Ishikawa (cell line): ENCODE measurements around the gene B4GALT1.
A peak's percentile ranks its signal among the peaks of the same experiment; 100 is the strongest.

ENCODE experiments used
- CEBPB ChIP-seq: IDR thresholded peaks from 2 replicates; pipeline ENCODE4 v1.6.1; 2012
- CREB1 ChIP-seq: IDR thresholded peaks from 2 replicates; pipeline ENCODE4 v1.6.1; 2012; ENCODE audit warnings: low read depth
- EGR1 ChIP-seq: IDR thresholded peaks from 2 replicates; pipeline ENCODE4 v1.6.1; 2012
- EP300 ChIP-seq: IDR thresholded peaks from 2 replicates; pipeline ENCODE4 v1.6.1; 2012; ENCODE audit warnings: borderline replicate concordance
- FOXM1 ChIP-seq: IDR thresholded peaks from 2 replicates; pipeline ENCODE4 v1.6.1; 2012; ENCODE audit warnings: low read depth, borderline replicate concordance
- NFIC ChIP-seq: IDR thresholded peaks from 2 replicates; pipeline ENCODE4 v1.6.1; 2012
- RAD21 ChIP-seq: IDR thresholded peaks from 2 replicates; pipeline ENCODE4 v1.6.1; 2012; ENCODE audit warnings: low read depth
- TAF1 ChIP-seq: IDR thresholded peaks from 2 replicates; pipeline ENCODE4 v1.6.1; 2012; ENCODE audit warnings: low read depth, mild to moderate bottlenecking
- TCF12 ChIP-seq: IDR thresholded peaks from 2 replicates; pipeline ENCODE4 v1.6.1; 2012; ENCODE audit warnings: low read depth
- TEAD4 ChIP-seq: IDR thresholded peaks from 2 replicates; pipeline ENCODE4 v1.6.1; 2012
- YY1 ChIP-seq: IDR thresholded peaks from 2 replicates; pipeline ENCODE4 v1.6.1; 2012; ENCODE audit warnings: low read depth
- ZBTB7A ChIP-seq: IDR thresholded peaks from 2 replicates; pipeline ENCODE4 v1.6.1; 2012; ENCODE audit warnings: low read depth
- TF ChIP-seq, protein P1 (sequence below): IDR thresholded peaks from 2 replicates; pipeline ENCODE4 v1.6.1; 2012; ENCODE audit warnings: low read depth, mild to moderate bottlenecking
- TF ChIP-seq, protein P2 (sequence below): IDR thresholded peaks from 2 replicates; pipeline ENCODE4 v1.6.1; 2012
- TF ChIP-seq, protein P3 (sequence below): IDR thresholded peaks from 2 replicates; pipeline ENCODE4 v1.6.1; 2012

The B4GALT1 gene

DNA sequence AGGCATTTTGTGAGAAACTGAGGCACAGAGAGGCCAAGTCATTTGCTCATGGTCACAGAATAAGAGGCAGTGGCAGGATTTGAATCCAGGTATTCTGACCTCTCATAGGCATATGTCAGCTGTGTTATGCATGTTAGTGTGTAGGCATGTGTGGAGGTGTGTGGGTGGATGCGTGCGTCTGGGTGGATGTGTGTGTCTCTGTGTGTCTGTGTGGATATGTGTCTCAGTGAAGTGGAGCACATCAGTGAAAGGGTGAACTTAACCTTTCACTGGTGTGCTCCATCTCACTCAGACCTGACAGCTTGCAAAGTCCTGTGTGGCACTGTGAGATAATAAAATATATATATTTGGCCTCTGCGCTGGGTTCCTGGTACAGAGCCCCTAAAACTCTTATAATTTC is 58.7 kb downstream of the B4GALT1 start:
- no peak for TF ChIP-seq EGR1
- TF ChIP-seq, protein P1, sequence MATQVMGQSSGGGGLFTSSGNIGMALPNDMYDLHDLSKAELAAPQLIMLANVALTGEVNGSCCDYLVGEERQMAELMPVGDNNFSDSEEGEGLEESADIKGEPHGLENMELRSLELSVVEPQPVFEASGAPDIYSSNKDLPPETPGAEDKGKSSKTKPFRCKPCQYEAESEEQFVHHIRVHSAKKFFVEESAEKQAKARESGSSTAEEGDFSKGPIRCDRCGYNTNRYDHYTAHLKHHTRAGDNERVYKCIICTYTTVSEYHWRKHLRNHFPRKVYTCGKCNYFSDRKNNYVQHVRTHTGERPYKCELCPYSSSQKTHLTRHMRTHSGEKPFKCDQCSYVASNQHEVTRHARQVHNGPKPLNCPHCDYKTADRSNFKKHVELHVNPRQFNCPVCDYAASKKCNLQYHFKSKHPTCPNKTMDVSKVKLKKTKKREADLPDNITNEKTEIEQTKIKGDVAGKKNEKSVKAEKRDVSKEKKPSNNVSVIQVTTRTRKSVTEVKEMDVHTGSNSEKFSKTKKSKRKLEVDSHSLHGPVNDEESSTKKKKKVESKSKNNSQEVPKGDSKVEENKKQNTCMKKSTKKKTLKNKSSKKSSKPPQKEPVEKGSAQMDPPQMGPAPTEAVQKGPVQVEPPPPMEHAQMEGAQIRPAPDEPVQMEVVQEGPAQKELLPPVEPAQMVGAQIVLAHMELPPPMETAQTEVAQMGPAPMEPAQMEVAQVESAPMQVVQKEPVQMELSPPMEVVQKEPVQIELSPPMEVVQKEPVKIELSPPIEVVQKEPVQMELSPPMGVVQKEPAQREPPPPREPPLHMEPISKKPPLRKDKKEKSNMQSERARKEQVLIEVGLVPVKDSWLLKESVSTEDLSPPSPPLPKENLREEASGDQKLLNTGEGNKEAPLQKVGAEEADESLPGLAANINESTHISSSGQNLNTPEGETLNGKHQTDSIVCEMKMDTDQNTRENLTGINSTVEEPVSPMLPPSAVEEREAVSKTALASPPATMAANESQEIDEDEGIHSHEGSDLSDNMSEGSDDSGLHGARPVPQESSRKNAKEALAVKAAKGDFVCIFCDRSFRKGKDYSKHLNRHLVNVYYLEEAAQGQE = no peak
- no peak for TF ChIP-seq TCF12
- no peak for TF ChIP-seq TAF1
- TF ChIP-seq, protein P2, sequence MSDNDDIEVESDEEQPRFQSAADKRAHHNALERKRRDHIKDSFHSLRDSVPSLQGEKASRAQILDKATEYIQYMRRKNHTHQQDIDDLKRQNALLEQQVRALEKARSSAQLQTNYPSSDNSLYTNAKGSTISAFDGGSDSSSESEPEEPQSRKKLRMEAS = no peak
- TF ChIP-seq TEAD4 = no peak
- no peak for TF ChIP-seq CREB1
- TF ChIP-seq CEBPB = no peak
- TF ChIP-seq, protein P3, sequence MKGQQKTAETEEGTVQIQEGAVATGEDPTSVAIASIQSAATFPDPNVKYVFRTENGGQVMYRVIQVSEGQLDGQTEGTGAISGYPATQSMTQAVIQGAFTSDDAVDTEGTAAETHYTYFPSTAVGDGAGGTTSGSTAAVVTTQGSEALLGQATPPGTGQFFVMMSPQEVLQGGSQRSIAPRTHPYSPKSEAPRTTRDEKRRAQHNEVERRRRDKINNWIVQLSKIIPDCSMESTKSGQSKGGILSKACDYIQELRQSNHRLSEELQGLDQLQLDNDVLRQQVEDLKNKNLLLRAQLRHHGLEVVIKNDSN = no peak
- TF ChIP-seq ZBTB7A = no peak
- no peak for TF ChIP-seq YY1
- TF ChIP-seq RAD21 = no peak
- no peak for TF ChIP-seq NFIC
- no peak for TF ChIP-seq EP300
- no peak for TF ChIP-seq FOXM1

DNA sequence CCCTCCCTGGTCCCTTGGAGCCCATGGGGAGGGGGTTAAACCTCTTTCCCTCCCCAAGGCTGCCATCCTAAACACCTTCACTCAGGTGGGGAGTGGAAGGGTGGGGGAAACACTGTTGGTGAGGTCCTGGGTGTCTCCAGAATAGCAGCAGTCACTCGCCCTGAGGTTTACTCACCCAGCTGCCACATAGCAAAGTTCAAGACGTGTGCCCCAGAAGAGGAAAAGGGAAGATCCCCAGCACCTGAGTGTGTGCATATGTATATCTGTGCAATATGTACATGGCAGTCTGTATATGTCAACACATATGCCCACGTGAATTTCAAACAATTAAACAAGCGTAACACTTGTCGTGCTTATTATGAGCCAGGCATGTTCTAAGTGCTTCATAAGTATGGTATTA is 59.4 kb downstream of the B4GALT1 start:
- TF ChIP-seq NFIC = no peak
- TF ChIP-seq EP300 = no peak
- no peak for TF ChIP-seq TCF12
- TF ChIP-seq, protein P3 = no peak
- TF ChIP-seq, protein P1 = no peak

DNA sequence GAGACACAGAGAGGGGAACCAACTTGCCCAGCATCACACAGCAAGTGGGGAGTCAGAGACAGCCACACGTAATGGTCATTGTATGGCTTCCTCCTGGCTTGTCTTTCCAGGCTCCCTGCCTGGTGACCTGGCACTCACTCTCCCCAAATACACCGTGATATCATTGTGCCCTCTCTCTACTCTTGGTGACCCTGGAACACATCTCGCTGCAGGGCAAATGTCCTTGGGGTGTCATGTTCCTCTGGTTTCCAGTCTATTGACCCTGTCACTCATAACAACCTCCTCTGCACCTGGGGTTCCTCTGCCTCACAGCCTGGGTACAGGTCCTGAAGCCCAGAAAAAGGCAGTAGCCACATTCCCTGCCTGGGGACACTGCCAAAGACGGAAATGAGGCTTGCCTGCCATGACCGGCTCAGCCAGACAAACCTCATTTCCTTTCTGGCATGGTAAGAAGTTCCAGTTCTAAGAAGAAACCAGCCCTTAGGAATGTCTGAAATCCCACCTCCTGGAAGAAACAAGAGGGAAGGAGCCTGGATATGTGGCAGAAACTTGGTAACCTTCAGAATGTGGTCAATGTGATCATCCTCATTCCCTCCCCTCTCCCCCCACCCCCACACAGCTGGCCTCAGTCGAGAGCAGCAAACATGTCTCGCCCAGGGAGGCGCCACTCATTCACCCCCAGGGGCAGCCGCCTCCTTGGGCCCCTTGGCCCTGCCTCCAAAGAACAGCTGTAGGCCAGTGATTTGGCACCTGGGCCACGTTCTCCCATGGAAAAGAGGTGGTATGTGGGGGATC is 60.1 kb downstream of the B4GALT1 start:
- TF ChIP-seq EP300 (no peak), TEAD4 (0 out of 2 replicates have a peak, but pooled peaks have one; percentile 9), NFIC (peak; percentile 33; the same call in 1 of the 2 replicates)

DNA sequence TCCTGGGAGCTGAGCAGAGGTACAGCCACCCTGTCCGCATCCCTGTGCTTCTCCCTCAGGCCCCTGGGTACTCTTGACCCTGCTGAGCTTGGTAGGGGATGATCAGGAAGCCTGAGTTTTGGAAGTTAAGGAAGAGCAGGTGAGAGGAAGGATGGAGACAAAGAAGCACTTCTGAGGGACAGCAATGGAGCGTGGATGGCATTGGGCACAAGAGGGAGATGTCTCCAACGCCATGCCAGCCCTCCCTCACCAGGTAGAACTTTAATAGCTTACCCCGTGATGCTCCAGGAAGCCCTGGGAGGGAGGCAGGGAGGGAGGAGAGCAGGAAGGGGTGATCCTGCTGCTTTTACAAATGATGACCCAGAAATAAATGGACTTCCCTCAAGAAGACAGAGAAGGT is 60.8 kb downstream of the B4GALT1 start:
- TF ChIP-seq NFIC (no peak), CREB1 (no peak), CEBPB (no peak), TEAD4 (no peak), EP300 (no peak), RAD21 (no peak), ZBTB7A (no peak), FOXM1 (no peak), EGR1 (no peak), TAF1 (no peak), TCF12 (no peak), YY1 (no peak)
- TF ChIP-seq, protein P1 = no peak
- TF ChIP-seq, protein P2 = no peak
- TF ChIP-seq, protein P3 = no peak
